ENCODE measurements around the gene LRRC4.

Gene LRRC4

GRCh38 chr7:128006550-128007302, 24.5 kb downstream of the LRRC4 start:
- H3K4me3 ChIP-seq (ENCODE audit: low read length) = no peak overlapping the region
- TF ChIP-seq CTCF (IDR thresholded peaks at IDR 0.05; ENCODE audit: insufficient read depth, low read depth, low read length, missing control alignments) = no peak
- DNase-seq (ENCODE audit: low read depth) = no peak

- no peak for TF ChIP-seq CTCF (IDR thresholded peaks at IDR 0.05; ENCODE audit: insufficient read depth, low read depth, low read length, missing control alignments)
- no peak for DNase-seq (ENCODE audit: low read depth)
- no peak overlapping the region for H3K4me3 ChIP-seq (ENCODE audit: low read length)
Measured at GRCh38 chr7:128005759-128006159, 25.5 kb downstream of the LRRC4 start.

GRCh38 chr7:128005117-128005516, 26.1 kb downstream of the LRRC4 start:
- TF ChIP-seq CTCF (IDR thresholded peaks at IDR 0.05; ENCODE audit: insufficient read depth, low read depth, low read length, missing control alignments) = no peak
- no peak for DNase-seq (ENCODE audit: low read depth)
- H3K4me3 ChIP-seq (ENCODE audit: low read length) = no peak overlapping the region

GRCh38 chr7:128004623-128005022, 26.6 kb downstream of the LRRC4 start:
- no peak overlapping the region for H3K4me3 ChIP-seq (ENCODE audit: low read length)
- no peak for TF ChIP-seq CTCF (IDR thresholded peaks at IDR 0.05; ENCODE audit: insufficient read depth, low read depth, low read length, missing control alignments)
- no peak for DNase-seq (ENCODE audit: low read depth)

GRCh38 chr7:128003787-128004186, 27.4 kb downstream of the LRRC4 start:
- TF ChIP-seq CTCF (IDR thresholded peaks at IDR 0.05; ENCODE audit: insufficient read depth, low read depth, low read length, missing control alignments) = no peak
- DNase-seq (ENCODE audit: low read depth) = no peak
- no peak overlapping the region for H3K4me3 ChIP-seq (ENCODE audit: low read length)

- H3K4me3 ChIP-seq (ENCODE audit: low read length) = no peak overlapping the region
- no peak for DNase-seq (ENCODE audit: low read depth)
- TF ChIP-seq CTCF (IDR thresholded peaks at IDR 0.05; ENCODE audit: insufficient read depth, low read depth, low read length, missing control alignments) = no peak
Measured at GRCh38 chr7:128003167-128003566, 28.1 kb downstream of the LRRC4 start.

GRCh38 chr7:128000854-128001265, 30.4 kb downstream of the LRRC4 start:
- TF ChIP-seq CTCF (IDR thresholded peaks at IDR 0.05; ENCODE audit: insufficient read depth, low read depth, low read length, missing control alignments) = no peak
- no peak overlapping the region for H3K4me3 ChIP-seq (ENCODE audit: low read length)
- no peak for DNase-seq (ENCODE audit: low read depth)

Data from epithelial cell of esophagus (primary cell).